Kidney (tissue), 14 donors: Measurements from ENCODE around the gene ASPHD2. TPM values are rescaled to one million over a fixed set of nuclear protein-coding genes. Genes with fewer than 3 reads are reported as not detected.
"Not testable (repeated sequence)": the region's sequence is repeated elsewhere in the genome, so short reads cannot be mapped to it uniquely, and the experiment has no call there.

ENCODE experiments used
- DNase-seq, 5 donors: peaks; one replicate each; pipeline ENCODE4 v3.0.0-alpha.2; 2013 to 2020
- FAIRE-seq: peaks from 2 replicates; lab custom pipeline; 2012; peaks lifted over from hg19 to GRCh38; lab: Jason Lieb, UNC
- H3K27ac ChIP-seq, 2 donors: one replicate each; pipeline ENCODE4 v1.7.0; 2013; ENCODE audit warnings: low read depth in 2 of 2, low read length in 2 of 2, inconsistent platforms in 1 of 2
- H3K27me3 ChIP-seq: one replicate; pipeline ENCODE4 v1.7.1; 2013; ENCODE audit warnings: low read length, inconsistent platforms; ENCODE audit not compliant: control insufficient read depth, insufficient read depth
- H3K36me3 ChIP-seq, 3 donors: one replicate each; pipeline versions ENCODE4 v1.7.0 to v1.7.1; 2013; ENCODE audit warnings: low read length in 3 of 3, control low read depth in 1 of 3, inconsistent platforms in 1 of 3; ENCODE audit not compliant: insufficient read depth in 3 of 3, control insufficient read depth in 2 of 3
- H3K4me1 ChIP-seq, 3 donors: one replicate each; pipeline versions ENCODE4 v1.7.0 to v1.7.1; 2013; ENCODE audit warnings: low read length in 3 of 3, inconsistent platforms in 1 of 3, low read depth in 1 of 3; ENCODE audit not compliant: control insufficient read depth in 2 of 3, insufficient read depth in 2 of 3
- H3K4me3 ChIP-seq, 3 donors: one replicate each; pipeline versions ENCODE4 v1.7.0 to v1.8.1; 2013; ENCODE audit warnings: low read length in 3 of 3, control low read depth in 1 of 3, inconsistent platforms in 1 of 3
- H3K9ac ChIP-seq, 3 donors: one replicate each; pipeline versions ENCODE4 v1.7.0 to v1.7.1; 2013; ENCODE audit warnings: low read length in 3 of 3, control low read depth in 1 of 3, inconsistent platforms in 1 of 3
- H3K9me3 ChIP-seq, 3 donors: one replicate each; pipeline versions ENCODE4 v1.7.0 to v1.7.1; 2013; ENCODE audit warnings: low read length in 3 of 3, control low read depth in 1 of 3, inconsistent platforms in 1 of 3; ENCODE audit not compliant: control insufficient read depth in 2 of 3, insufficient read depth in 1 of 3
- CTCF ChIP-seq: IDR thresholded peaks from 3 replicates; pipeline ENCODE4 v1.5.1; 2012; ENCODE audit warnings: mild to moderate bottlenecking, moderate library complexity, borderline replicate concordance; ENCODE audit not compliant: insufficient read depth; ENCODE audit errors: extremely low read depth
- intact Hi-C: fragments of 100-400 bp; cut with DNase I; formaldehyde crosslinking; loops from one replicate; pipeline ENCODE4 v1.11.1; 2022
- polyA plus RNA-seq: library from polyadenylated mRNA; stranded (reverse); fragments of 350-450 nt; fragmentation: Illumina TruSeq; extraction: RNeasy Lipid Tissue Mini Kit (QIAGEN cat#74804); gene quantifications from one replicate; pipeline ENCODE4 v1.2.3, GENCODE V29; 2014; ENCODE audit warnings: low read depth, low replicate concordance; ENCODE audit not compliant: insufficient read depth
- total RNA-seq: library from RNA; stranded (reverse); fragmentation: NEBNext Ultra II Directional; extraction: Animal tissue kit (Norgen Biotek cat#: 25700); gene quantifications from one replicate; pipeline ENCODE4 v1.2.1, GENCODE V29; 2021
- donor health status: control.
- donor health status: control.
- donor health status: control.
- donor health status: control.
- donor health status: control.
- donor health status: DM: yes; HTN: yes; CAD: no.
- donor health status: Normal renal cell carcinoma (clear cell type).

Gene ASPHD2
- total and polyA plus RNA-seq, 2 donors from 2014 or later = 3.3 to 4.5 TPM

GRCh38 chr22:26404851-26405421, 24.1 kb upstream of the ASPHD2 start:
- H3K36me3 ChIP-seq = no peaks in the 10 kb centered on the region
- no peaks in the 10 kb centered on the region for H3K27me3 ChIP-seq
- H3K9ac ChIP-seq = no peak overlapping the region
- FAIRE-seq (no peak), DNase-seq (no peak)
- no peak overlapping the region for H3K4me3 ChIP-seq
- intact Hi-C loops = no loop called here
- no peaks in the 10 kb centered on the region for H3K4me1 ChIP-seq
- no peak for TF ChIP-seq CTCF
- H3K9me3 ChIP-seq = no peaks in the 10 kb centered on the region
- H3K27ac ChIP-seq = no peak overlapping the region

- Histone ChIP-seq H3K9me3 (no peaks in the 10 kb centered on the region), H3K9ac (no peak overlapping the region), H3K27me3 (no peaks in the 10 kb centered on the region), H3K36me3 (no peaks in the 10 kb centered on the region), H3K4me3 (no peak overlapping the region), H3K4me1 (no peaks in the 10 kb centered on the region), H3K27ac (no peak overlapping the region)
- intact Hi-C loops = no loop called here
- no peak for DNase-seq
- FAIRE-seq = no peak
- no peak for TF ChIP-seq CTCF
These were observed 22.9 kb upstream of the ASPHD2 start for GRCh38 chr22:26406118-26406517.

GRCh38 chr22:26408562-26409220, 20.4 kb upstream of the ASPHD2 start:
- H3K4me3 ChIP-seq, H3K4me1 ChIP-seq, H3K27ac ChIP-seq, H3K36me3 ChIP-seq, H3K27me3 ChIP-seq, H3K9ac ChIP-seq, intact Hi-C loops, FAIRE-seq, DNase-seq, H3K9me3 ChIP-seq: not testable (repeated sequence)

GRCh38 chr22:26409719-26410335, 19.2 kb upstream of the ASPHD2 start:
- no peaks in the 10 kb centered on the region for H3K9me3 ChIP-seq
- H3K27me3 ChIP-seq = no peaks in the 10 kb centered on the region
- DNase-seq (no peak), FAIRE-seq (no peak)
- no peaks in the 10 kb centered on the region for H3K4me1 ChIP-seq
- no peak overlapping the region for H3K9ac ChIP-seq
- no peaks in the 10 kb centered on the region for H3K36me3 ChIP-seq
- H3K27ac ChIP-seq = no peak overlapping the region
- no peak overlapping the region for H3K4me3 ChIP-seq
- intact Hi-C loops = no loop called here
- TF ChIP-seq CTCF = no peak
